Liver (tissue), 9 donors: Measurements from ENCODE around the gene NOL9. TPM values are rescaled to one million over a fixed set of nuclear protein-coding genes. Genes with fewer than 3 reads are reported as not detected.
A peak's percentile ranks its signal among the peaks of the same experiment; 100 is the strongest.

Experiments used
- DNase-seq: peaks from one replicate; pipeline ENCODE4 v3.0.0-alpha.2; 2017; ENCODE audit warnings: low spot score
- H3K27ac ChIP-seq, 2 donors: one replicate each; pipeline ENCODE4 v1.7.0; 2013; ENCODE audit warnings: inconsistent platforms in 2 of 2, low read length in 2 of 2, control low read depth in 1 of 2, low read depth in 1 of 2, mild to moderate bottlenecking in 1 of 2
- H3K27me3 ChIP-seq, 4 donors: one replicate each; pipeline versions ENCODE4 v1.6.1 to v1.7.0; 2013; ENCODE audit warnings: low read length in 3 of 4, inconsistent platforms in 1 of 4, mild to moderate bottlenecking in 1 of 4, moderate library complexity in 1 of 4; ENCODE audit not compliant: control insufficient read depth in 4 of 4, insufficient read depth in 4 of 4
- H3K36me3 ChIP-seq, 4 donors: one replicate each; pipeline versions ENCODE4 v1.6.1 to v1.7.0; 2013; ENCODE audit warnings: low read length in 3 of 4, mild to moderate bottlenecking in 3 of 4, low read depth in 1 of 4, moderate library complexity in 1 of 4; ENCODE audit not compliant: control insufficient read depth in 4 of 4, insufficient read depth in 3 of 4
- H3K4me1 ChIP-seq, 4 donors: one replicate each; pipeline versions ENCODE4 v1.6.1 to v1.7.0; 2013; ENCODE audit warnings: low read length in 3 of 4, mild to moderate bottlenecking in 3 of 4, moderate library complexity in 1 of 4; ENCODE audit not compliant: control insufficient read depth in 4 of 4, insufficient read depth in 4 of 4
- H3K4me3 ChIP-seq, 3 donors: one replicate each; pipeline versions ENCODE4 v1.6.1 to v1.7.0; 2013; ENCODE audit warnings: low read length in 3 of 3, control low read depth in 1 of 3, low read depth in 1 of 3, mild to moderate bottlenecking in 1 of 3
- H3K9ac ChIP-seq, 2 donors: one replicate each; pipeline ENCODE4 v1.7.0; 2013; ENCODE audit warnings: low read length in 2 of 2, mild to moderate bottlenecking in 2 of 2, moderate library complexity in 2 of 2, control low read depth in 1 of 2, low read depth in 1 of 2
- H3K9me3 ChIP-seq, 4 donors: one replicate each; pipeline versions ENCODE4 v1.6.1 to v1.7.0; 2013; ENCODE audit warnings: low read length in 3 of 4; ENCODE audit not compliant: control insufficient read depth in 4 of 4
- CTCF ChIP-seq: fragments of 150-350 bp; IDR thresholded peaks from 2 replicates; pipeline ENCODE4 v1.5.1; 2017; ENCODE audit warnings: improper control_type of control experiment, low read depth, low read length; ENCODE audit not compliant: missing input control
- EGR1 ChIP-seq, 2 donors: IDR thresholded peaks; 2 replicates each; pipeline ENCODE4 v1.6.1; 2016 to 2018; ENCODE audit warnings: antibody characterized with exemption in 2 of 2, low read depth in 2 of 2
- FOXA1 ChIP-seq: IDR thresholded peaks from 2 replicates; pipeline ENCODE4 v1.6.1; 2016; ENCODE audit warnings: antibody characterized with exemption
- HNF4A ChIP-seq, 2 donors: conservative IDR thresholded peaks; 2 replicates each; pipeline ENCODE4 v1.6.1; 2016; ENCODE audit warnings: antibody characterized with exemption in 2 of 2, mild to moderate bottlenecking in 2 of 2
- HNF4G ChIP-seq: IDR thresholded peaks from 2 replicates; pipeline ENCODE4 v1.6.1; 2016; ENCODE audit warnings: antibody characterized with exemption
- JUND ChIP-seq, 2 donors: IDR thresholded peaks; 2 replicates each; pipeline ENCODE4 v1.6.1; 2016; ENCODE audit warnings: antibody characterized with exemption in 2 of 2
- RAD21 ChIP-seq, 2 donors: IDR thresholded peaks; 2 replicates each; pipeline ENCODE4 v1.6.1; 2016; ENCODE audit warnings: antibody characterized with exemption in 2 of 2, mild to moderate bottlenecking in 2 of 2
- REST ChIP-seq: IDR thresholded peaks from 2 replicates; pipeline ENCODE4 v1.6.1; 2016; ENCODE audit warnings: antibody characterized with exemption, mild to moderate bottlenecking
- RXRA ChIP-seq, 2 donors: IDR thresholded peaks; 2 replicates each; pipeline ENCODE4 v1.6.1; 2017 to 2018; ENCODE audit warnings: antibody characterized with exemption in 2 of 2, mild to moderate bottlenecking in 1 of 2
- SP1 ChIP-seq: IDR thresholded peaks from 2 replicates; pipeline ENCODE4 v1.6.1; 2018; ENCODE audit warnings: antibody characterized with exemption, mild to moderate bottlenecking
- TAF1 ChIP-seq: conservative IDR thresholded peaks from 2 replicates; pipeline ENCODE4 v1.6.1; 2016; ENCODE audit warnings: antibody characterized with exemption, mild to moderate bottlenecking
- YY1 ChIP-seq: IDR thresholded peaks from 2 replicates; pipeline ENCODE4 v1.6.1; 2016; ENCODE audit warnings: antibody characterized with exemption, mild to moderate bottlenecking
- WGBS: extraction: QIAGEN DNeasy Blood & Tissue Kit; methylation state at CpG from one replicate; pipeline ENCODE4 v1.1.7; 2013; 5-methylcytosine and 5-hydroxymethylcytosine counted together
- polyA plus RNA-seq, 2 donors: library from polyadenylated mRNA; stranded (reverse) in 1 of 2; unstranded in 1 of 2; fragments of 200-250 nt in 1 of 2; fragments of >200 nt in 1 of 2; fragmentation: Nextera tagmentation in 1 of 2; extraction: Ambion mirVana in 1 of 2; gene quantifications; one replicate each; pipeline versions ENCODE4 v1.2.1 to v1.2.3, GENCODE V29; 2013 to 2015
- total RNA-seq, 2 donors: library from RNA; depleted of rRNA; stranded (reverse); fragments of >200 nt; gene quantifications; one replicate each; pipeline ENCODE4 v1.2.3, GENCODE V29; 2014
- TF ChIP-seq, protein P1 (sequence below): IDR thresholded peaks from 2 replicates; pipeline ENCODE4 v1.6.1; 2016; ENCODE audit warnings: antibody characterized with exemption
- donor health status: healthy.
- donor health status: healthy.
- donor health status: healthy.
- donor health status: healthy.
- donor health status: healthy.

The NOL9 gene
- total and polyA plus RNA-seq, 4 donors, result 2.1 to 15.1 (median 9.4) TPM

- peak; percentile 51 to 67 for TF ChIP-seq HNF4A (conservative IDR thresholded peaks at IDR 0.05)
- peak; percentile 64 to 73 for TF ChIP-seq RXRA (IDR thresholded peaks at IDR 0.05)
- peak; percentile 36 for TF ChIP-seq SP1
- peak; percentile 23 for TF ChIP-seq REST
- no peak for TF ChIP-seq EGR1 (IDR thresholded peaks at IDR 0.05; ENCODE audit: low read depth in 2 of 2)
- no peak for TF ChIP-seq FOXA1
- TF ChIP-seq YY1, result peak; percentile 17
- no peak for TF ChIP-seq CTCF
- peak in 1 of 2 donors; percentile 41 for TF ChIP-seq JUND (IDR thresholded peaks at IDR 0.05)
- TF ChIP-seq RAD21 (IDR thresholded peaks at IDR 0.05), result peak in 1 of 2 donors; percentile 6
- Histone ChIP-seq H3K4me3 (peak overlapping the region; percentile 71 to 89 (median 75)), H3K36me3 (no peaks in the 10 kb centered on the region), H3K9ac (peak overlapping the region; percentile 42 to 72), H3K4me1 (peaks cover 18 to 54% (median 40%) of the 10 kb centered on the region in 4 donors), H3K9me3 (no peaks in the 10 kb centered on the region), H3K27ac (peak overlapping the region; percentile 88 to 97), H3K27me3 (no peaks in the 10 kb centered on the region)
- no peak for DNase-seq
- WGBS, result 21% methylated on average over 19 of the region's 19 CpGs
Measured at GRCh38 chr1:6580593-6581409, 26.5 kb upstream of the NOL9 start.

GRCh38 chr1:6580119-6580592 lies 25.8 kb upstream of the NOL9 start:
- Histone ChIP-seq H3K4me1 (peaks cover 18 to 50% (median 40%) of the 10 kb centered on the region in 4 donors), H3K36me3 (no peaks in the 10 kb centered on the region), H3K27ac (peak overlapping the region; percentile 88 to 97), H3K9ac (peak overlapping the region; percentile 42 to 72), H3K9me3 (no peaks in the 10 kb centered on the region), H3K4me3 (peak overlapping the region; percentile 71 to 89 (median 75)), H3K27me3 (no peaks in the 10 kb centered on the region)
- under 1% methylated on average over 30 of the region's 30 CpGs for WGBS
- TF ChIP-seq, protein P1, sequence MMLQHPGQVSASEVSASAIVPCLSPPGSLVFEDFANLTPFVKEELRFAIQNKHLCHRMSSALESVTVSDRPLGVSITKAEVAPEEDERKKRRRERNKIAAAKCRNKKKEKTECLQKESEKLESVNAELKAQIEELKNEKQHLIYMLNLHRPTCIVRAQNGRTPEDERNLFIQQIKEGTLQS, result no peak
- TF ChIP-seq YY1, result peak; percentile 7
- TF ChIP-seq TAF1, result peak; percentile 6
- no peak for TF ChIP-seq HNF4G
- TF ChIP-seq SP1, result no peak
- DNase-seq, result no peak
